BLaER1 (cell line): Measurements from ENCODE around the gene OPRPN.

ENCODE experiments used
- H3K27ac ChIP-seq: shearing (Covaris generic); formaldehyde crosslinking; 2 replicates; pipeline ENCODE4 v1.8.1; 2022
- H3K27me3 ChIP-seq: shearing (Covaris generic); formaldehyde crosslinking; 2 replicates; pipeline ENCODE4 v1.8.1; 2022
- H3K36me3 ChIP-seq: shearing (Covaris generic); formaldehyde crosslinking; 2 replicates; pipeline ENCODE4 v1.8.1; 2022
- H3K4me1 ChIP-seq: shearing (Covaris generic); formaldehyde crosslinking; 2 replicates; pipeline ENCODE4 v1.8.1; 2022
- H3K4me2 ChIP-seq: shearing (Covaris generic); formaldehyde crosslinking; 2 replicates; pipeline ENCODE4 v1.8.1; 2022
- H3K4me3 ChIP-seq: shearing (Covaris generic); formaldehyde crosslinking; 2 replicates; pipeline ENCODE4 v1.8.1; 2022
- H3K9ac ChIP-seq: shearing (Covaris generic); formaldehyde crosslinking; 2 replicates; pipeline ENCODE4 v1.8.1; 2022
- H3K9me3 ChIP-seq: shearing (Covaris generic); formaldehyde crosslinking; 2 replicates; pipeline ENCODE4 v1.8.1; 2022
- H4K20me1 ChIP-seq: shearing (Covaris generic); formaldehyde crosslinking; 2 replicates; pipeline ENCODE4 v1.8.1; 2022
- Cebpa-rat ChIP-seq: shearing (Covaris generic); IDR thresholded peaks from 2 replicates; pipeline ENCODE4 v1.8.1; 2022

Gene OPRPN, protein sequence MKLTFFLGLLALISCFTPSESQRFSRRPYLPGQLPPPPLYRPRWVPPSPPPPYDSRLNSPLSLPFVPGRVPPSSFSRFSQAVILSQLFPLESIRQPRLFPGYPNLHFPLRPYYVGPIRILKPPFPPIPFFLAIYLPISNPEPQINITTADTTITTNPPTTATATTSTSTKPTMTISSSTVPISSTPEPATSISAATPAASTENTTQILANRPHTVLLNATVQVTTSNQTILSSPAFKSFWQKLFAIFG

DNA sequence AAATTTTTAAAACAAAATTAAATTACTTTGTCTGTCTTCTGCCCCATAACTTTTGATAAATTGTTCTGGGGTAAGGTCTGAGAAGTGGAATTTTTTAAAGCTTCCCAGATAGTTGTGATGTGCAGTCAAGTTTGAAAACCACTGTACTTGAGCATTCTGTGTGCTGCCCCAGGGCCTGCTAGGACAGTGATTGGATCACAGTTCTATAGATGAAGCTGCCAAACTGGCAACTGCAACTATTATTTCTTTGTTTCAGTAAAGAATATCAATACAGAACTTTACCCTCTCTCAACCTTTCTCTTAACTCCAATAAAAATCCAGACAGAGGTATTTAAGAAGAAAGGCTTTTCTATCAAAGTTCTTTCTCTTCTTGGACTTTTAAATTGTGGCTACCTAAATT is at the start of gene OPRPN:
OPRPN (plus strand) TSS at position 361 of the 400 bp plus-strand sequence. CDS start 1,346 bp downstream, outside the sequence.
- H3K27ac ChIP-seq = no peak within 1 kb of the TSS
- 0 out of 2 replicates have a peak, but pooled peaks cover under 1% of the 10 kb centered on the region for H3K4me1 ChIP-seq
- TF ChIP-seq Cebpa-rat = no peak
- no peak within 1 kb of the TSS for H3K4me3 ChIP-seq
- H3K9me3 ChIP-seq = no peaks in the 10 kb centered on the region
- no peak within 1 kb of the TSS for H3K4me2 ChIP-seq
- no peaks in the 10 kb centered on the region for H3K27me3 ChIP-seq
- H4K20me1 ChIP-seq = no peaks in the 10 kb centered on the region
- no peaks in the 10 kb centered on the region for H3K36me3 ChIP-seq
- H3K9ac ChIP-seq = no peak within 1 kb of the TSS

DNA sequence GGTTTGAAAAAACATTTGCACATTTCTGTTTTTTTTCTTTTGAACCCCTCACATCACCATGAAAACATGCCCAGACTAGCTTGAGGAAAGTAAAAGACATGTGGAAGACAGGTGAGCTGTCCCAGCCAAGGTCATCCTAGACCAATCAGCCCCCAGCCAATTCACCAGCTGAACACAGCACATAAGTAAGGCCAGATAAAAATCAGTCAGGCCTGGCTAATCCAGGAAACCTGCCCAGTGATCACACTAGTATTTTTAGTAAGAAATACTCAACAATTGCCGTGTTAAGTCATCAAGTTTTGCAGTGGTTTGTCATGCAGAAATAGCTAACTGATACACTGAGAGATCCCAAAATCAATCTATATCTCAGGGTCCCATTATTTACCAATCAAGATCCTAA is 41.6 kb upstream of the OPRPN start:
- no peak for TF ChIP-seq Cebpa-rat
- H3K4me3 ChIP-seq = no peak overlapping the region
- no peak overlapping the region for H3K4me2 ChIP-seq
- H3K36me3 ChIP-seq = no peaks in the 10 kb centered on the region
- H4K20me1 ChIP-seq = no peaks in the 10 kb centered on the region
- H3K27me3 ChIP-seq = no peaks in the 10 kb centered on the region
- H3K27ac ChIP-seq = no peak overlapping the region
- H3K4me1 ChIP-seq = peaks cover 5% of the 10 kb centered on the region; the same call in 1 of the 2 replicates
- no peak overlapping the region for H3K9ac ChIP-seq
- no peaks in the 10 kb centered on the region for H3K9me3 ChIP-seq

- H3K27ac ChIP-seq = no peak overlapping the region
Observed at GRCh38 chr4:70359115-70359661, 38.6 kb upstream of the OPRPN start.

DNA sequence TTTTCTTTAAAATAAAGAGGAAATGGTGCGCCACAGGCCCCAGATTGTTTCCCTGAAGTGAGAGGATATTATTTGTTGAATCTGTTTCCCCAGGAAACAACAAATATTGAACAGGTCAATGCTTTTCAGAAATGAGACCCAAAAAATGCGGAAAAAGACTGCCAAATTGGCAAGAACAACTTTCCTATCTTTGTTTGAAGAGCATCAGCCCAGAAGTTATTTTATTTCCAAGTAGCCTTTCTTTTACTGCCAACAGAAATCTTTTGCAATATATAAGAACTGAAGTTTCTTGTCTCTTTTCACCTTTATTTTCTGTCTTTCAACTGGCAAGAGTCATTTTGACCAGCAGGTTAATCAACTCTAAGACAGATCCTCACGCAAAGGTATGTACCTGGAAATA is 37.3 kb upstream of the OPRPN start, which contains the start of gene SMR3A:
SMR3A (plus strand) TSS at position 301 of the 400 bp plus-strand sequence. CDS start 1,356 bp downstream, outside the sequence.
- no peaks in the 10 kb centered on the region for H3K27me3 ChIP-seq
- TF ChIP-seq Cebpa-rat = no peak
- H4K20me1 ChIP-seq = no peaks in the 10 kb centered on the region
- no peak within 1 kb of the TSS for H3K27ac ChIP-seq
- H3K4me1 ChIP-seq = peaks cover 5% of the 10 kb centered on the region; the same call in 1 of the 2 replicates
- H3K9ac ChIP-seq = no peak within 1 kb of the TSS
- H3K4me3 ChIP-seq = no peak within 1 kb of the TSS
- no peaks in the 10 kb centered on the region for H3K36me3 ChIP-seq
- H3K4me2 ChIP-seq = no peak within 1 kb of the TSS
- H3K9me3 ChIP-seq = no peaks in the 10 kb centered on the region

More at GRCh38 chr4:70359115-70359661, 38.6 kb upstream of the OPRPN start:
- Histone ChIP-seq H4K20me1 (no peaks in the 10 kb centered on the region), H3K9me3 (no peaks in the 10 kb centered on the region), H3K4me3 (no peak overlapping the region), H3K36me3 (no peaks in the 10 kb centered on the region), H3K4me2 (no peak overlapping the region), H3K9ac (no peak overlapping the region), H3K4me1 (peaks cover 5% of the 10 kb centered on the region; the same call in 1 of the 2 replicates), H3K27me3 (no peaks in the 10 kb centered on the region)
- TF ChIP-seq Cebpa-rat = no peak

GRCh38 chr4:70364002-70364401 is 33.7 kb upstream of the OPRPN start:
- H4K20me1 ChIP-seq = no peaks in the 10 kb centered on the region
- H3K27ac ChIP-seq = no peak overlapping the region
- H3K4me1 ChIP-seq = no peaks in the 10 kb centered on the region
- no peak for TF ChIP-seq Cebpa-rat
- no peaks in the 10 kb centered on the region for H3K36me3 ChIP-seq
- no peaks in the 10 kb centered on the region for H3K27me3 ChIP-seq
- no peak overlapping the region for H3K4me3 ChIP-seq
- no peaks in the 10 kb centered on the region for H3K9me3 ChIP-seq
- H3K4me2 ChIP-seq = no peak overlapping the region
- H3K9ac ChIP-seq = no peak overlapping the region

GRCh38 chr4:70365479-70365878 is 32.3 kb upstream of the OPRPN start:
- no peak overlapping the region for H3K4me3 ChIP-seq

DNA sequence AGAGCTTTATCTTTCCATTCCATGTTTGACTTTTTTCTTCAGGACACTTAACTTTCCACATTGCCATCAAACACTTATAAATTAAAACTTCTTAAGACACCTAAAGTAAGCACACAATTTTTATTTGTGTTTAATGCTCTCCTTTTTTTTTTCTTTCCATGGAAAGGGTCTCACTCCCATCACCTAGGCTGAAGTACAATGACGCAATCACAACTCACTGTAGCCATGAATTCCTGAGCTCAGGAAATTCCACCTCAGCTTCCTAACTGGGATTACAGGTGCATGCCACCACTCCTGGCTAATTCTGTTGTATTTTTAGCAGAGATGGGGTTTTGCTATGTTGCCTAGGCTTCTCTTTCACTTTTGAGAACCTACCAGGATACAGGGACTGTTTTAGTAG is 29.9 kb upstream of the OPRPN start:
- Histone ChIP-seq H4K20me1 (no peaks in the 10 kb centered on the region), H3K9ac (no peak overlapping the region), H3K36me3 (no peaks in the 10 kb centered on the region), H3K4me2 (no peak overlapping the region), H3K9me3 (no peaks in the 10 kb centered on the region), H3K27me3 (no peaks in the 10 kb centered on the region), H3K27ac (no peak overlapping the region), H3K4me1 (no peaks in the 10 kb centered on the region), H3K4me3 (no peak overlapping the region)
- no peak for TF ChIP-seq Cebpa-rat

More at GRCh38 chr4:70365479-70365878, 32.3 kb upstream of the OPRPN start:
- no peak for TF ChIP-seq Cebpa-rat
- Histone ChIP-seq H3K9me3 (no peaks in the 10 kb centered on the region), H3K4me2 (no peak overlapping the region), H4K20me1 (no peaks in the 10 kb centered on the region), H3K27me3 (no peaks in the 10 kb centered on the region), H3K27ac (no peak overlapping the region), H3K9ac (no peak overlapping the region), H3K36me3 (no peaks in the 10 kb centered on the region), H3K4me1 (no peaks in the 10 kb centered on the region)

DNA sequence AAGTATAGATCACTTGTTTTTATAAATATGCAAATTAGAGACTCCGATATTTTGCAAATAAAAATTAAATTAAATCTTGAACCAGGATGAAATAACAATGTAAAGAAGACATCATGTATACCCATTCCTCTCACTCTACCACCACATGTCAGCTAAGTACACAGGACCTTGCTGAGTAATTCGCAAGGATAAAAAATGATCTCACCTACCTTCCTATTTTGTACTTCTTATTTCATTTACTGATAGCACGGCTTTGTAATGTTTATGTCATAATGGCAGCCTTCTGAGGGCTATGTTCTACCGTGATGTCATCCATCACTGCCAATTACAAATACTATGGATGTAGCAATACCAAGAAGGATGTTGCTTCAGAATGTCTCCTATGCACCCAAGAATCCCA is 25.8 kb upstream of the OPRPN start:
- no peak for TF ChIP-seq Cebpa-rat
- Histone ChIP-seq H3K4me1 (no peaks in the 10 kb centered on the region), H3K9ac (no peak overlapping the region), H3K27me3 (no peaks in the 10 kb centered on the region), H3K9me3 (no peaks in the 10 kb centered on the region), H3K27ac (no peak overlapping the region), H3K36me3 (no peaks in the 10 kb centered on the region), H3K4me2 (no peak overlapping the region), H3K4me3 (no peak overlapping the region), H4K20me1 (no peaks in the 10 kb centered on the region)

DNA sequence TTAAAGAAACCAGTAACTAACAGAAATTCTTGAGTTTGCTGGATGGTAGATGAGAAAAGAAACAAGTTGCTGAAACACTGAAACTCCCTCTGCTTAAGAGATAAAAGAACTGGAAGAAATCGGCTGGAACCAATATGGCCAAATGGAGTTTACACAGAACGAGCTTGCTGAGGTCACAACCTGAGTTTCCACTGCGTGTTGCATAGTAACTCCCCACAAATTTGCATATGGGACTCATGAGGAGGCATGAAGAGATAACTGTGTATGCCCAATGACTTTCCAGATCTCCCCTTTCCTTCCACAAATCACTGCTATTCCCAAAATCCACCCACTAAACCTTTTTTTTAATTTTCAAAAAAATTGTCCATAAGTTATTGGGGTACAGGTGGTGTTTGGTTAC is 25.0 kb upstream of the OPRPN start:
- H3K4me2 ChIP-seq = no peak overlapping the region
- no peak overlapping the region for H3K4me3 ChIP-seq
- TF ChIP-seq Cebpa-rat = no peak
- no peaks in the 10 kb centered on the region for H3K27me3 ChIP-seq
- no peak overlapping the region for H3K27ac ChIP-seq
- H3K9me3 ChIP-seq = no peaks in the 10 kb centered on the region
- no peaks in the 10 kb centered on the region for H3K36me3 ChIP-seq
- H4K20me1 ChIP-seq = no peaks in the 10 kb centered on the region
- no peaks in the 10 kb centered on the region for H3K4me1 ChIP-seq
- no peak overlapping the region for H3K9ac ChIP-seq

- no peaks in the 10 kb centered on the region for H4K20me1 ChIP-seq
- no peaks in the 10 kb centered on the region for H3K27me3 ChIP-seq
- no peak overlapping the region for H3K9ac ChIP-seq
- no peak for TF ChIP-seq Cebpa-rat
- H3K9me3 ChIP-seq = no peaks in the 10 kb centered on the region
- no peak overlapping the region for H3K27ac ChIP-seq
- H3K4me2 ChIP-seq = no peak overlapping the region
- no peaks in the 10 kb centered on the region for H3K36me3 ChIP-seq
- H3K4me1 ChIP-seq = no peaks in the 10 kb centered on the region
- no peak overlapping the region for H3K4me3 ChIP-seq
Observed at GRCh38 chr4:70380578-70380977, 17.2 kb upstream of the OPRPN start.
